Breast epithelium (tissue), 3 donors: ENCODE data around the gene AFMID.

ENCODE experiments used
- POLR2A ChIP-seq: fragments of 450-650 bp; IDR thresholded peaks from one replicate; pipeline ENCODE4 v1.6.1; 2016; ENCODE audit warnings: antibody characterized with exemption, mild to moderate bottlenecking, moderate library complexity
- POLR2AphosphoS5 ChIP-seq, 3 donors: sonication (generic); formaldehyde crosslinking; IDR thresholded peaks; one replicate each; pipeline ENCODE4 v1.6.1; 2017; ENCODE audit warnings: antibody characterized with exemption in 3 of 3

- TF ChIP-seq POLR2A (no peak), POLR2AphosphoS5 (IDR thresholded peaks at IDR 0.05) (no peak)
These were observed 45.6 kb upstream of the AFMID start for GRCh38 chr17:78141437-78142118.
